HCT116 (cell line): ENCODE results near the gene PSME1. TPM values are rescaled to one million over a fixed set of nuclear protein-coding genes. Genes with fewer than 3 reads are reported as not detected.

Source experiments
- ATAC-seq: fragments of 200-7000 bp; cut with Tn5 transposase; 2 replicates; pipeline ENCODE4 v1.9.1; 2020; ENCODE audit warnings: mild to moderate bottlenecking, moderate library complexity
- BruUV-seq: library from RNA; stranded (reverse); fragments of 400-500 nt; replicated peaks from 2 replicates; lab custom pipeline; 2021; lab: Mats Ljungman, UMichigan
- CTCF ChIA-PET: fragments of 300-600 bp; sonication (Branson Sonifier 250); formaldehyde crosslinking; loops from one replicate; lab custom pipeline; 2021; ENCODE audit warnings: antibody characterized with exemption; lab: Charles Lee
- POLR2A ChIA-PET: fragments of 300-600, 350-600 bp; sonication (Branson Sonifier 250); formaldehyde crosslinking; loops from one replicate; lab custom pipeline; 2021; ENCODE audit warnings: antibody characterized with exemption; lab: Charles Lee
- RAD21 ChIA-PET, 2 experiments: fragments of 300-600 bp; sonication (Branson Sonifier 250); formaldehyde crosslinking; loops; one replicate each; lab custom pipeline; 2023; ENCODE audit warnings: low total read pairs in 2 of 2; ENCODE audit not compliant: uncharacterized antibody in 2 of 2, unreplicated experiment in 2 of 2, low non-redundant PET in 1 of 2; lab: Charles Lee
- DNase-seq: peaks from one replicate; pipeline ENCODE4 v3.0.0-alpha.2; 2010; ENCODE audit warnings: low read depth, low spot score
- H2AFZ ChIP-seq: fragments of 200-600 bp; shearing (Covaris generic), sonication (generic); 2 replicates; pipeline ENCODE4 v1.6.1; 2017; ENCODE audit warnings: low read depth, mixed run types, mixed read lengths, antibody characterized with exemption, low read length; ENCODE audit not compliant: poor library complexity, severe bottlenecking
- H3K27ac ChIP-seq: 2 replicates; pipeline ENCODE4 v1.5.1; 2012; ENCODE audit warnings: low read depth, low read length
- H3K27me3 ChIP-seq: fragments of 200-600 bp; sonication (generic); 2 replicates; pipeline ENCODE4 v1.6.1; 2016; ENCODE audit warnings: mixed run types, low read length, mixed read lengths; ENCODE audit not compliant: insufficient read depth
- H3K36me3 ChIP-seq, 2 experiments: fragments of 200-500 bp in 1 of 2; fragments of 200-600 bp in 1 of 2; sonication (Bioruptor generic) in 1 of 2; sonication (generic) in 1 of 2; 2 replicates each; pipeline versions ENCODE4 v1.5.1 to v1.6.1; 2014 to 2016; ENCODE audit warnings: low read length in 2 of 2, inconsistent platforms in 1 of 2, mixed read lengths in 1 of 2, mixed run types in 1 of 2; ENCODE audit not compliant: insufficient read depth in 2 of 2, control insufficient read depth in 1 of 2
- H3K4me1 ChIP-seq, 2 experiments: fragments of 200-600 bp in 1 of 2; sonication (generic) in 1 of 2; 2 replicates each; pipeline versions ENCODE4 v1.5.1 to v1.6.1; 2012 to 2017; ENCODE audit warnings: low read length in 2 of 2, inconsistent platforms in 1 of 2, mild to moderate bottlenecking in 1 of 2, mixed read lengths in 1 of 2, mixed run types in 1 of 2, moderate library complexity in 1 of 2; ENCODE audit not compliant: insufficient read depth in 2 of 2, control insufficient read depth in 1 of 2
- H3K4me2 ChIP-seq: fragments of 200-600 bp; sonication (generic); 2 replicates; pipeline ENCODE4 v1.6.1; 2017; ENCODE audit warnings: mixed run types, low read length, mixed read lengths
- H3K4me3 ChIP-seq, 2 experiments: fragments of 200-600 bp in 1 of 2; sonication (generic) in 1 of 2; replicated peaks in 1 of 2; 2 replicates each; pipeline ENCODE4 v1.5.1; 2011 to 2016; ENCODE audit warnings: low read length in 2 of 2, control low read depth in 1 of 2, low read depth in 1 of 2, mild to moderate bottlenecking in 1 of 2, mixed read lengths in 1 of 2, mixed run types in 1 of 2
- H3K79me2 ChIP-seq: fragments of 200-600 bp; sonication (generic); 2 replicates; pipeline ENCODE4 v1.6.1; 2017; ENCODE audit warnings: mild to moderate bottlenecking, mixed run types, low read length, moderate library complexity, mixed read lengths; ENCODE audit not compliant: insufficient read depth
- H3K9ac ChIP-seq: fragments of 200-600 bp; sonication (generic); 2 replicates; pipeline ENCODE4 v1.6.1; 2016; ENCODE audit warnings: low read length, mixed read lengths
- H3K9me2 ChIP-seq: fragments of 200-600 bp; sonication (generic), shearing (Covaris generic); 2 replicates; pipeline ENCODE4 v1.6.1; 2017; ENCODE audit warnings: mixed run types, mild to moderate bottlenecking, moderate library complexity; ENCODE audit not compliant: insufficient read depth
- H3K9me3 ChIP-seq, 2 experiments: fragments of 200-500 bp in 1 of 2; fragments of 200-600 bp in 1 of 2; sonication (Bioruptor generic) in 1 of 2; sonication (generic) in 1 of 2; 2 replicates each; pipeline ENCODE4 v1.6.1; 2014 to 2017; ENCODE audit warnings: low read length in 2 of 2, mixed read lengths in 2 of 2, inconsistent platforms in 1 of 2, low read depth in 1 of 2, mild to moderate bottlenecking in 1 of 2, mixed run types in 1 of 2, moderate library complexity in 1 of 2; ENCODE audit not compliant: control insufficient read depth in 1 of 2, insufficient read depth in 1 of 2
- H4K20me1 ChIP-seq: fragments of 200-600 bp; sonication (generic), shearing (Covaris generic); 2 replicates; pipeline ENCODE4 v1.6.1; 2017; ENCODE audit warnings: mixed run types, mild to moderate bottlenecking, moderate library complexity; ENCODE audit not compliant: insufficient read depth
- CTCF ChIP-seq, 3 experiments: fragments of 200-600 bp in 1 of 3; sonication (generic) in 1 of 3; IDR thresholded peaks in 2 of 3; conservative IDR thresholded peaks in 1 of 3; 2 replicates each; pipeline ENCODE4 v1.5.1; 2012 to 2017; ENCODE audit warnings: low read depth in 2 of 3, low read length in 2 of 3, antibody characterized with exemption in 1 of 3, borderline replicate concordance in 1 of 3, control low read depth in 1 of 3, mild to moderate bottlenecking in 1 of 3, mixed read lengths in 1 of 3, mixed run types in 1 of 3, moderate library complexity in 1 of 3; ENCODE audit not compliant: insufficient read depth in 1 of 3
- EZH2 ChIP-seq: fragments of 200-600 bp; sonication (generic); IDR thresholded peaks from 2 replicates; pipeline ENCODE4 v1.6.1; 2017; ENCODE audit warnings: antibody characterized with exemption, mixed run types
- RAD21 ChIP-seq: IDR thresholded peaks from 2 replicates; pipeline ENCODE4 v1.6.1; 2012; ENCODE audit warnings: low read depth, mild to moderate bottlenecking
- REST ChIP-seq: IDR thresholded peaks from 2 replicates; pipeline ENCODE4 v1.6.1; 2012; ENCODE audit warnings: low read depth
- ZBTB33 ChIP-seq: IDR thresholded peaks from 2 replicates; pipeline ENCODE4 v1.6.1; 2011; ENCODE audit warnings: mild to moderate bottlenecking, low read length, moderate library complexity; ENCODE audit not compliant: insufficient replicate concordance; ENCODE audit errors: extremely low read depth
- intact Hi-C: fragments of 100-400 bp; cut with micrococcal nuclease; formaldehyde crosslinking; loops from 2 replicates; pipeline ENCODE4 v1.10.0; 2022
- total RNA-seq: library from RNA; stranded (reverse); gene quantifications from one replicate; pipeline ENCODE4 v1.2.1, GENCODE V29; 2021; ENCODE audit not compliant: unreplicated experiment

Gene PSME1
- total RNA-seq, 1 experiment from 2014 or later = 174 TPM

- Histone ChIP-seq H3K9me2 (no peaks in the 10 kb centered on the region), H3K27me3 (no peaks in the 10 kb centered on the region), H4K20me1 (no peaks in the 10 kb centered on the region), H3K4me1 (peaks cover 26 to 48% of the 10 kb centered on the region in 2 experiments), H3K9me3 (no peaks in the 10 kb centered on the region), H3K4me3 (peak overlapping the region; percentile 66 to 87; a peak in 3 of 4 replicates), H3K4me2 (peak overlapping the region; percentile 91), H3K79me2 (peaks cover 45% of the 10 kb centered on the region), H3K27ac (peak overlapping the region; percentile 91; the same call in 1 of the 2 replicates), H3K36me3 (peaks cover 21 to 25% of the 10 kb centered on the region in 2 experiments), H3K9ac (no peak overlapping the region), H2AFZ (no peak overlapping the region)
- POLR2A ChIA-PET = interaction anchor here (1.3 to 2.9 kb wide), 3 partner anchors 7 to 25 kb away, joined by 4 to 36 read pairs (median 7); partner anchors contain the start of genes DCAF11, IRF9, NRL and PSME2
- TF ChIP-seq EZH2 = no peak
- no peak for TF ChIP-seq REST
- TF ChIP-seq ZBTB33 = no peak
- peak in 2 of 3 experiments; percentile 27 to 30; a peak in 3 of 6 replicates for TF ChIP-seq CTCF (IDR thresholded peaks at IDR 0.05 in 2 of 3, conservative IDR thresholded peaks at IDR 0.05 in 1 of 3; ENCODE audit: borderline replicate concordance in 1 of 3, insufficient read depth in 1 of 3, low read depth in 2 of 3, low read length in 2 of 3)
- TF ChIP-seq RAD21 = no peak
- BruUV-seq = no TSS peak
- RAD21 ChIA-PET = no interaction called here
- CTCF ChIA-PET = interaction anchor here (0.6 to 2.0 kb wide), 2 partner anchors 31 to 81 kb away, joined by 3 to 7 read pairs; no protein-coding TSS in a partner anchor
- ATAC-seq (no peak), DNase-seq (no peak)
- intact Hi-C loops = no loop called here
Observed at GRCh38 chr14:24139272-24139934, 3.4 kb downstream of the PSME1 start.
